Measurements from ENCODE around the gene TMA7B. TPM values are rescaled to one million over a fixed set of nuclear protein-coding genes. Genes with fewer than 3 reads are reported as not detected.

TMA7B gene
- total RNA-seq, 2 donors from 2014 or later: 0.20 TPM; not detected in 1

DNA sequence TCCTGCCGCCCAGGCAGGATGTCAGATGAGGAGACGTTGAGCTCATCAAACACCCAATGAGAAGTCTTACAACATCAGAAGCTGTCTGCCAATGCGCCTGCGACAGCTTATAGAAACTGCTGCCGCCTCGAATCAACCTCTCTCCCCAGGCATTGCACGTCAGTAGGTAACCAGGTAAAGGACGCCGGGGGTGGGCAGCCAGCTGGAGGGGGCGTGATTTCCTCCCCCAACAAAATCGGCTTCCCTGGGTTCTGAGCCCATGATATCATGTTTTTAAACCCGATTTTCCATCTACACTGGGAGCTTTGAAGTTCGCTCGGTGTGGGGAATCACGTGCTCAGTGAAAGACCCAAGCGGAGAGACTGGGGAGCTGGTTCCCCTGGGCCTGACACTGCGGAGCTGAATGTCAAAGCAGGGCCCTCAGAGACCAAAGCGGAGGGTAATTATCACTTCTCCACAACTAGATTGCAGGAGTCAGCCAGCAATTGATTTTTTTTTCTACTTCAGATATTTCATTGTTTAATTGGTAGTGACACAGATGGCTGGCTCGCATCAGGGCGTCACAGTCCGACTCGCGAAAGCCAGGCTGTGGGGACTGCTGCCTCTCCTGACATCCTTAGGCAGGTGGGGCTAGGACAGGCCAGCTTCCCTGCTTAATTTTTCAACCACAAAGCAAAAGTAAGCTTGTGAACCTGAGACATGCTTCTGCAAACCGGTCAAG lies 49.9 kb downstream of the TMA7B start:
- DNase-seq: no peak
- Histone ChIP-seq H3K36me3 (no peaks in the 10 kb centered on the region), H3K27ac (no peak overlapping the region)

DNA sequence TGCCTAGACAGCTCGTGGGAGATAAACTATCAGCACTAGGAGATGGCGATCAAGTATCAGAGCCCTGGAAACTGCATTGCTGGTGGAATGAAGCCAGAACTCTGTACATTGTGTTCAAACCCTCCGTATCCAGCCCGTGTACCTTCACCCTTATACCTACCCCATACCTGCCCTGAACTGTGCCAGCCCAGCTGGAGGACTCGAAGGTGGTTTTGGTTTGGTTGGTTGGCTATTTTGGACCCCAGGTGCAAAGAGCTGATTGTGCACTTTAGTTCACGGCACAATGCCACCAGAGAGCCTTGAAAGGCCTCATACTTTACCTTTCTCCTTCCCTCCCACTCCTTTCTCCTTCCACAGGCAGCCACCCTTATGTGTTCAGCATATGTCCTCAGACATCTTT lies 50.5 kb downstream of the TMA7B start:
- Histone ChIP-seq H3K4me3 (no peak overlapping the region), H3K9me3 (no peaks in the 10 kb centered on the region), H3K4me1 (peaks cover 5% of the 10 kb centered on the region), H3K27me3 (no peaks in the 10 kb centered on the region), H3K9ac (ENCODE audit: low read depth in 2 of 2, low read length in 2 of 2) (no peak overlapping the region), H3K27ac (no peak overlapping the region), H3K36me3 (no peaks in the 10 kb centered on the region)
- TF ChIP-seq, protein P1, sequence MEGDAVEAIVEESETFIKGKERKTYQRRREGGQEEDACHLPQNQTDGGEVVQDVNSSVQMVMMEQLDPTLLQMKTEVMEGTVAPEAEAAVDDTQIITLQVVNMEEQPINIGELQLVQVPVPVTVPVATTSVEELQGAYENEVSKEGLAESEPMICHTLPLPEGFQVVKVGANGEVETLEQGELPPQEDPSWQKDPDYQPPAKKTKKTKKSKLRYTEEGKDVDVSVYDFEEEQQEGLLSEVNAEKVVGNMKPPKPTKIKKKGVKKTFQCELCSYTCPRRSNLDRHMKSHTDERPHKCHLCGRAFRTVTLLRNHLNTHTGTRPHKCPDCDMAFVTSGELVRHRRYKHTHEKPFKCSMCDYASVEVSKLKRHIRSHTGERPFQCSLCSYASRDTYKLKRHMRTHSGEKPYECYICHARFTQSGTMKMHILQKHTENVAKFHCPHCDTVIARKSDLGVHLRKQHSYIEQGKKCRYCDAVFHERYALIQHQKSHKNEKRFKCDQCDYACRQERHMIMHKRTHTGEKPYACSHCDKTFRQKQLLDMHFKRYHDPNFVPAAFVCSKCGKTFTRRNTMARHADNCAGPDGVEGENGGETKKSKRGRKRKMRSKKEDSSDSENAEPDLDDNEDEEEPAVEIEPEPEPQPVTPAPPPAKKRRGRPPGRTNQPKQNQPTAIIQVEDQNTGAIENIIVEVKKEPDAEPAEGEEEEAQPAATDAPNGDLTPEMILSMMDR (IDR thresholded peaks at IDR 0.05): no peak
- intact Hi-C loops (cut with DNase I): no loop called here
- DNase-seq: no peak

More for the DNA sequence above, 49.9 kb downstream of the TMA7B start:
- H3K4me1 ChIP-seq: no peaks in the 10 kb centered on the region
- no peak overlapping the region for H3K9ac ChIP-seq (ENCODE audit: low read depth in 2 of 2, low read length in 2 of 2)
- no peak overlapping the region for H3K4me3 ChIP-seq
- no peaks in the 10 kb centered on the region for H3K9me3 ChIP-seq
- intact Hi-C loops (cut with DNase I): no loop called here
- H3K27me3 ChIP-seq: no peaks in the 10 kb centered on the region
- TF ChIP-seq, protein P1 (IDR thresholded peaks at IDR 0.05): no peak

Other genes with a start within 250 kb of the TMA7B start
- gene ENTHD1, start 66.6 kb upstream of the TMA7B start, total RNA-seq: not detected
- gene GRAP2, start 59.3 kb upstream of the TMA7B start, total RNA-seq: 1 to 10 TPM; 2.1 to 4.2 TPM
- 10 to 100 TPM; 38.3 to 40.6 TPM for gene FAM83F, start 34.6 kb downstream of the TMA7B start, total RNA-seq
- gene TNRC6B, start 217.5 kb downstream of the TMA7B start, total RNA-seq: 10 to 100 TPM; 38.7 to 47.4 TPM

All from colonic mucosa (tissue), 4 donors.